Activated naive CD4-positive, alpha-beta T cell treated with anti-CD3 and anti-CD28 coated beads for 36 hours (primary cell): Measurements from ENCODE around the gene ZNF3. TPM values are rescaled to one million over a fixed set of nuclear protein-coding genes. Genes with fewer than 3 reads are reported as not detected.
A peak's percentile ranks its signal among the peaks of the same experiment; 100 is the strongest.

Experiments
- CTCF ChIA-PET: fragments of 350-600 bp; sonication (Branson Sonifier 250); formaldehyde crosslinking; loops from one replicate; lab custom pipeline; 2021; ENCODE audit warnings: antibody characterized with exemption; lab: Charles Lee
- DNase-seq: peaks from one replicate; pipeline ENCODE4 v3.0.0-alpha.2; 2020
- H3K27ac Mint-ChIP-seq: one replicate; pipeline ENCODE4 v1.8.0; 2021; ENCODE audit warnings: mild to moderate bottlenecking, mixed read lengths
- H3K27me3 Mint-ChIP-seq: one replicate; pipeline ENCODE4 v1.8.0; 2021; ENCODE audit warnings: low read depth, mixed read lengths
- H3K36me3 Mint-ChIP-seq: one replicate; pipeline ENCODE4 v1.8.0; 2021; ENCODE audit warnings: low read depth, mixed read lengths
- H3K4me1 Mint-ChIP-seq: one replicate; pipeline ENCODE4 v1.8.0; 2021; ENCODE audit warnings: low read depth, mixed read lengths
- H3K4me3 Mint-ChIP-seq: one replicate; pipeline ENCODE4 v1.8.0; 2021; ENCODE audit warnings: mild to moderate bottlenecking, moderate library complexity, mixed read lengths
- H3K9me3 Mint-ChIP-seq: one replicate; pipeline ENCODE4 v1.8.0; 2021; ENCODE audit warnings: mixed read lengths
- intact Hi-C: fragments of 100-400 bp; cut with micrococcal nuclease; formaldehyde crosslinking; loops from one replicate; pipeline ENCODE4 v1.15.1; 2023
- total RNA-seq, 2 experiments: library from RNA; stranded (reverse); gene quantifications; one replicate each; pipeline ENCODE4 v1.2.3, GENCODE V29; 2021

Gene ZNF3
- total RNA-seq, 2 experiments from 2014 or later = 13.1 to 14.0 TPM

DNA sequence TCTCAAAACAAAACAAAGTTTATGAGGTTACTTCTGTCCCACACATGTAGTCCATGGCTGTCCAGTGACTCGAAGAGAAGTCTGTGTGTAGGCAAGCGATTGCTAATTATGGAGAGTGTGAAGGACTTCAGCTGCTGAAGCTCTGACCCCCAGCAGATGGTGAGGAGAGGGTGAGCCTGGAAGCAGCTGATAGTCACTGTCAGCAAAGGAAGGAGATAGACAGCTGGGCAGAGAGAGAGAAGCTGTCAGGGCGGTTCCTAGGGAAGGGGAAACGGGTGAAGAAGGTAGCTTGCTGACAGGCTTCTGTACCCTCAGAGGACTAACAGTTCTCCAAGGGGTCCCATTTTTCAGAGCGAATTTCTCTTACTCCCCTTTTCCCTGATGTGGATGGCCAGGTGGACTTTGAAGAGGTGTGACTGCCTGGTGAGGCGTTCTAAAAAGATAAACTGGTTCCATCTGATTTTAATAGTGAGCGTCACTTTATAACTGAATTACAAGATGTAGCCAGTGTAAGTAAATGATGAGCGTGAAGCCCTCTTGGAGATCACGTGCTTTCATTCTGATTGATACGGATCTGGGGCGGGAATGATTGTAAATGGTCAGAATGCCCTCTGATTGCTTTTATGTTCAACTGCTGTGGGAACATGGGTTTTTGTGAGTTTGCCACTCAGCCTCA lies 19.9 kb downstream of the ZNF3 start:
- CTCF ChIA-PET = interaction anchor here (1.0 kb wide), 1 partner anchor 12 kb away, joined by 3 read pairs; the partner anchor contains the start of gene ZSCAN21
- Mint-ChIP-seq H3K36me3 (peaks cover 23% of the 10 kb centered on the region), H3K4me3 (no peak overlapping the region)

DNA sequence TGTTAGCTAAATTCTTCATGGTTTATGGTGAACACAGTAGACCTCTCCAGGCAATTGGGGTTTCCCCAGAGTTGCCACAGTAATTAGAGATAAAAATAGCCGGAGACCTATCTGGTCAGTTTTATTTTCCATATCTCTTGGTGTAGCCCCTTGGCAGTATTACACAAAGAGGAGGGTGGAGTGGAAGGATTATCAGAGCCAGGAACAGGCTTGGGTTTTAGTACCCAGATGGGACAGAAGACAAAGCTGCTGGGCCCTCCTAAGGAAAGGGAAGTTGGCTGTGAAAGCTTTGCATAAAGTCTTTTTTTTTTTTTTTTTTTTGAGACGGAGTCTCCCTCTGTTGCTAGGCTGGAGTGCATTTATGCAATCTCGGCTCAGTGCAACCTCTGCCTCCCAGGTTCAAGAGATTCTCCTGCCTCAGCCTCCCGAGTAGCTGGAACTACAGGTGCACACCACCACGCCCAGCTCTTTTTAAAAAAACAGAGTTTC lies 22.2 kb downstream of the ZNF3 start:
- H3K27ac Mint-ChIP-seq = no peak overlapping the region
- CTCF ChIA-PET = no interaction called here
- H3K36me3 Mint-ChIP-seq = peaks cover 17% of the 10 kb centered on the region
- no peaks in the 10 kb centered on the region for H3K4me1 Mint-ChIP-seq
- DNase-seq = no peak
- no peaks in the 10 kb centered on the region for H3K9me3 Mint-ChIP-seq
- intact Hi-C loops = no loop called here
- H3K27me3 Mint-ChIP-seq = no peaks in the 10 kb centered on the region
- no peak overlapping the region for H3K4me3 Mint-ChIP-seq

More for the DNA sequence above, 19.9 kb downstream of the ZNF3 start:
- H3K27me3 Mint-ChIP-seq = no peaks in the 10 kb centered on the region
- DNase-seq = no peak
- H3K4me1 Mint-ChIP-seq = no peaks in the 10 kb centered on the region
- H3K27ac Mint-ChIP-seq = no peak overlapping the region
- intact Hi-C loops = no loop called here
- no peaks in the 10 kb centered on the region for H3K9me3 Mint-ChIP-seq

DNA sequence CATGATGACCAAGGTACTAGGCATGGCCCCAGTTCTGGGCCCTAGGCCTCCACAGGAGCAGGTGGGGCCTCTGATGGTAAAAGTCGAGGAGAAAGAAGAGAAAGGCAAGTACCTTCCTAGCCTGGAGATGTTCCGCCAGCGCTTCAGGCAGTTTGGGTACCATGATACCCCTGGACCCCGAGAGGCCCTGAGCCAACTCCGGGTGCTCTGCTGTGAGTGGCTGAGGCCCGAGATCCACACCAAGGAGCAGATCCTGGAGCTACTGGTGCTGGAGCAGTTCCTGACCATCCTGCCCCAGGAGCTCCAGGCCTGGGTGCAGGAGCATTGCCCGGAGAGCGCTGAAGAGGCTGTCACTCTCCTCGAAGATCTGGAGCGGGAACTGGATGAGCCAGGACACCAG lies 24.5 kb downstream of the ZNF3 start:
- no peaks in the 10 kb centered on the region for H3K27me3 Mint-ChIP-seq
- no peak for DNase-seq
- H3K4me3 Mint-ChIP-seq = no peak overlapping the region
- H3K36me3 Mint-ChIP-seq = peaks cover 7% of the 10 kb centered on the region
- no peaks in the 10 kb centered on the region for H3K9me3 Mint-ChIP-seq
- CTCF ChIA-PET = interaction anchor here (1.0 kb wide), 1 partner anchor 22 kb away, joined by 3 read pairs; no protein-coding TSS in a partner anchor
- no peaks in the 10 kb centered on the region for H3K4me1 Mint-ChIP-seq
- intact Hi-C loops = no loop called here
- no peak overlapping the region for H3K27ac Mint-ChIP-seq

DNA sequence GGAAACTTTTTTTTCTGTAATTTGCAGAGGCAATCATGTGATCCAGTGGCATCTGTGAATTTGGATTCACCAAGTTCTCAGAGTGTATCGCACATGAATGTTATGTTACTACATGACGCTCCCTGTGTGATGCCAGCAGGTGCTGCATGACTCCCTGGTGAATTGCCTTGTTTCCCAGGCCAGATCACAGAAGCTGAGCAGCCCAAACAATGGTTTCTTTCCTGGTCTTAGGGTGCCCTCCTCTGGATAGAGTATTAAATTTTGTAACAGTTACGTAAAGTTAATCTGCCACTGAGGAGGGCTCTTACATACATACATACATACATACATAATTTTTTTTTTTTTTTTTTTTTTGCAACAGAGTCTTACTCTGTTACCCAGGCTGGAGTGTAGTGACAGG lies 28.3 kb downstream of the ZNF3 start:
- CTCF ChIA-PET = interaction anchor here (0.7 to 3.2 kb wide), 9 partner anchors 17 to 145 kb away, joined by 3 to 19 read pairs (median 7); no protein-coding TSS in a partner anchor
- intact Hi-C loops = loop anchor here (1.0 kb wide), 1 partner anchor 59 kb away; no protein-coding TSS in a partner anchor
- Mint-ChIP-seq H3K36me3 (peaks cover 6% of the 10 kb centered on the region), H3K9me3 (no peaks in the 10 kb centered on the region), H3K4me1 (peaks cover 16% of the 10 kb centered on the region), H3K27me3 (no peaks in the 10 kb centered on the region), H3K4me3 (no peak overlapping the region), H3K27ac (no peak overlapping the region)
- peak; percentile 56 for DNase-seq

DNA sequence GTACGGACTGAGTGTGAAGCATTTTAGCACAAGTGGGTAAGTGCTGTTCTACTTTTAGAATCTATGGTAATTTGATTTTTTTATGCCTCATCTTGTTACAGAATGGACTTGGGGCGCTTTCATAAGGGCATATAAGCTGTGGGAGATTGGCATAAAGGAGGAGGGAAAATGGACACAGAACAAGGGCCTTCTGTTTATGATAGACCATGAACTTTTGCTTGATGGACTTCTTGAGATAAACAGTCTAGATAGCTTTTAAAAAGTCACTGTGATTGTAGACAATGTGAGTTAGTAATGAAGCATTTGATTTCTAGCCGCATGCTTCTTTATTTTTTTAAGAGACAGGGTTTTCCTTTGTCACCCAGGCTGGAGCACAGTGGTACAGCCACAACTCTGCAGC lies 29.9 kb downstream of the ZNF3 start:
- Mint-ChIP-seq H3K4me3 (no peak overlapping the region), H3K4me1 (peaks cover 16% of the 10 kb centered on the region), H3K36me3 (no peaks in the 10 kb centered on the region), H3K27me3 (no peaks in the 10 kb centered on the region), H3K27ac (no peak overlapping the region), H3K9me3 (no peaks in the 10 kb centered on the region)
- DNase-seq = no peak
- intact Hi-C loops = no loop called here
- CTCF ChIA-PET = interaction anchor here (0.8 to 3.2 kb wide), 11 partner anchors 19 to 138 kb away, joined by 3 to 19 read pairs (median 4); no protein-coding TSS in a partner anchor

DNA sequence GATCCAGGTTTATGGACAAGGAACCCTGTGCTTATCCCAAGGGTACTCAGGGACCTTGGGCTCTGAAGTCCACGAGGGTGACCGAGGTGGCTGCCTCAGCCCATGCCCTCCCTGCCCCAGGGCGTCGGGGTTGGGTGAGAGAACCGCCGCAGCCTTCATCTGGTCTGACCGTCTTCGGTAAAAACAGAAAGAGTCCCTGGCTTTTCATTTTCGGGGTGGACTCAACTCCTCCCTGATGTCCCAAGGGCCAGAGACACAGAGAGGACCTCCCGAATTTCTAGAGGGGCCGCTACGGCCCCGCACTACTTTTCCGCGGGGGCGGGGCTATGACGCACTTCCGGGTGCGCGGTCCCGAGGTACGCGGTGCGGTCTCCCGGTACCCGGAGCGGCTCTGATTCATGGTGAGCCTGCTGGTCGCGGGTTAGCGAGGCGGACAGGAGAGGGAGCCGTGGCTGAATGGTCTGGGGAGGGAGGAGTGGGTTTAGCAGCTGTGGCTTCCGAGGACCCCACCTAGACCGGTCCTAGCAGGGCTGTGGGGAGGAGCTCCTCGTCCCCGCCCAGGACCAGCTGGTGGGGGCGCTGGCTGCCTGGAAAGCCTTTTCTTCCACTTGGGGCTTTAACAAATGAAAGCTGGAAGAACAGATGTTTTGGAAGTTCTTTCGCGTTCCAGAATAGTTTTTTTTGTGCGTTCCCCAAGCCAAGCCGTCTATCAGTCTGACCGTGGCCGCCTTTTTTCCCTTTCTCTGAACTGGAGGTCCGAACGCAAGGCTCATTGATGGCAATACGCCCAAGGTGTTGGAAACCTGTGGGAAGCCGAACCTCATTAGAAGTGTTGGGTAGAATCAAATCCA lies 31.9 kb downstream of the ZNF3 start, which contains the start of gene ZSCAN21:
ZSCAN21 (plus strand) TSS at position 334 of the 851 bp plus-strand sequence. CDS start 7,233 bp downstream, outside the sequence.
- peak; percentile 85 for DNase-seq
- intact Hi-C loops = loop anchor here (1.0 to 2.0 kb wide), 5 partner anchors 29 to 131 kb away; partner anchors contain the start of genes MBLAC1, TRIM4 and ZNF3
- Mint-ChIP-seq H3K4me1 (peaks cover 17% of the 10 kb centered on the region), H3K27ac (peak within 1 kb of the TSS; percentile 91), H3K27me3 (no peaks in the 10 kb centered on the region), H3K36me3 (no peaks in the 10 kb centered on the region), H3K4me3 (peak within 1 kb of the TSS; percentile 85), H3K9me3 (no peaks in the 10 kb centered on the region)
- CTCF ChIA-PET = interaction anchor here (0.5 to 1.2 kb wide), 7 partner anchors 9 to 240 kb away, joined by 3 to 10 read pairs (median 4); partner anchors contain the start of gene TRIM4

DNA sequence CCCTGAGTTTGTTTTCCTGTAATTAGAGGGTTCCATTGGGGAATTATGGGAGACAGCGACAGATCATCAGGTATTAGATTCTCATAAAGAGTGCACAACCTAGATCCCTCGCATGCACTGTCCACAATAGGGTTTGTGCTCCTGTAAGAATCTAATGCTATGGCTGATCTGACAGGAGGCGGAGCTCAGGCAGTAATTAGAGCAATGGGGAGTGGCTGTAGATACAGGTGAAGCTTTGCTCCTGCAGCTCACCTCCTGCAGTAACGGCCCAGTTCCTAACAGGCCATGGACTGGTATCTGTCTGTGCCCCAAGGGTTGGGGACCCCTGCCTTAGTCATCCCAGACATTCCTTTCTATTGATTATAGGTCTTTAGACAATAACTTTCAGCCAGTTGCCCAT lies 32.8 kb downstream of the ZNF3 start:
- peak overlapping the region; percentile 91 for H3K27ac Mint-ChIP-seq
- peak overlapping the region; percentile 85 for H3K4me3 Mint-ChIP-seq
- H3K4me1 Mint-ChIP-seq = peaks cover 18% of the 10 kb centered on the region
- intact Hi-C loops = loop anchor here (1.0 to 2.0 kb wide), 5 partner anchors 28 to 130 kb away; partner anchors contain the start of genes MBLAC1, TRIM4 and ZNF3
- CTCF ChIA-PET = no interaction called here
- H3K9me3 Mint-ChIP-seq = no peaks in the 10 kb centered on the region
- no peak for DNase-seq
- H3K27me3 Mint-ChIP-seq = no peaks in the 10 kb centered on the region
- no peaks in the 10 kb centered on the region for H3K36me3 Mint-ChIP-seq

DNA sequence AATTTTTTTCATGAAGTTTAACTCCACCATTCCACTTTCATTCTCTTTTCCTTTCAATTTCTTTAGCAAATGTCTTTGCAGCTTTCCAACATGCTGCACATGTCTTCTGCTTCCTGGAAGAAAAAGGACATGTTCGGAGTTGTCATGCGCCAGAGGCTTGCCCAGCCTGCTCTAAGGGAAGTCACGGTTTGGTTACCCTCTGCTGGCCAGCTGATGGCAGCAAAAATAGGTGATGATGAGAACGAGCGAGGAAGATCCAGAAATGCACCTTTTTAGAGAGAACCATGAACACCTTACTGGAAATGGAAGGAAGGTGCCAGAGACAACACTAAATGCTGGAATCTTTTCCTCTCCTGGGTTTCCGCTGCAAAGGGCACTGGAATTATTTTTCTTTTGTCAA lies 36.8 kb downstream of the ZNF3 start:
- H3K4me3 Mint-ChIP-seq = no peak overlapping the region
- intact Hi-C loops = no loop called here
- CTCF ChIA-PET = interaction anchor here (0.6 to 0.7 kb wide), 2 partner anchors 24 to 377 kb away, joined by 3 read pairs; no protein-coding TSS in a partner anchor
- peak; percentile 42 for DNase-seq
- H3K4me1 Mint-ChIP-seq = peaks cover 17% of the 10 kb centered on the region
- H3K36me3 Mint-ChIP-seq = no peaks in the 10 kb centered on the region
- H3K9me3 Mint-ChIP-seq = no peaks in the 10 kb centered on the region
- no peaks in the 10 kb centered on the region for H3K27me3 Mint-ChIP-seq
- H3K27ac Mint-ChIP-seq = no peak overlapping the region

DNA sequence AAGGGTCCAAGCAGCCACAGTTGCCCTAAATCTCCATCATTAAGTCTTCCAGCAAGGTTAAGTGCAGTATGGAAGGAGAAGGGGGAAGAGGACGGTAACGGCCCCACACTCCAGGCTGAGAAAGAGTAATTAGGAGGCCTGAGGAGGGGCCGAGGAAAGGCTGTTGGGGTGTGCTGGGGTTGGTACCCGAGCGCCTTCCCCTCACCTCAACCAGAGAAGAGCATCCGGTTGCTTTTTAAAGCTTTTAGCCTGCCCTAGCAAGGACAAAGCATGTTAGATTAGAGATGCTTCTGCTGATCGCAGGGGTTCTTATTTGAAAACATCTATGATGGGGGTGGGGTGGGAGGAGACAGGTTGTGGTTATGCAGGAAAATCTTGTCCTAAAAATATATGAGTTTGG lies 40.9 kb downstream of the ZNF3 start:
- no peak overlapping the region for H3K27ac Mint-ChIP-seq
- no peak for DNase-seq
- no peak overlapping the region for H3K4me3 Mint-ChIP-seq
- no peaks in the 10 kb centered on the region for H3K27me3 Mint-ChIP-seq
- H3K4me1 Mint-ChIP-seq = peaks cover 17% of the 10 kb centered on the region
- H3K36me3 Mint-ChIP-seq = peaks cover 6% of the 10 kb centered on the region
- CTCF ChIA-PET = interaction anchor here (0.6 to 0.7 kb wide), 2 partner anchors 9 to 50 kb away, joined by 3 to 10 read pairs; partner anchors contain the start of gene ZSCAN21
- H3K9me3 Mint-ChIP-seq = no peaks in the 10 kb centered on the region
- intact Hi-C loops = loop anchor here (1.0 kb wide), 1 partner anchor 17 kb away; no protein-coding TSS in a partner anchor

DNA sequence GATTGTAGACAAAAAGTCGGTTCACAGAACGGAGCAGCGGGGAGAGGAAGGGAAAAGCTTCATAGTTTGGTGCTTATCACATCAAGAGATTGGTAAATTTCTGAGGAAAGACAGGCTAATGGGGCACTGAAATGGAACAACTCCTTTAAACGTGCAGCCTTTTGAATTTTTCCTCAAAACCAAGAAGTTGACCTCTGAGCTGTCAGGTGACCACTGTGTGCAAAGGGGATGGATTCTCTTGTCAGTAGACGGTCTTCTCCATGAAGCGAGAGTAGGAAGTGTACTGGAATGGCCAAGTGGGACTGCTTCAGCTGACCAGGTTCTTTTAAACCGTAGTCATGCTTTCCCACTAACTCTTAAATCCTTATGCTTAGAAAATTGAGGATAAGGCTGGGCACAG lies 43.2 kb downstream of the ZNF3 start:
- Mint-ChIP-seq H3K9me3 (no peaks in the 10 kb centered on the region), H3K4me1 (peaks cover 14% of the 10 kb centered on the region), H3K36me3 (peaks cover 14% of the 10 kb centered on the region), H3K27me3 (no peaks in the 10 kb centered on the region), H3K4me3 (no peak overlapping the region), H3K27ac (no peak overlapping the region)
- intact Hi-C loops = no loop called here
- CTCF ChIA-PET = no interaction called here
- DNase-seq = no peak

DNA sequence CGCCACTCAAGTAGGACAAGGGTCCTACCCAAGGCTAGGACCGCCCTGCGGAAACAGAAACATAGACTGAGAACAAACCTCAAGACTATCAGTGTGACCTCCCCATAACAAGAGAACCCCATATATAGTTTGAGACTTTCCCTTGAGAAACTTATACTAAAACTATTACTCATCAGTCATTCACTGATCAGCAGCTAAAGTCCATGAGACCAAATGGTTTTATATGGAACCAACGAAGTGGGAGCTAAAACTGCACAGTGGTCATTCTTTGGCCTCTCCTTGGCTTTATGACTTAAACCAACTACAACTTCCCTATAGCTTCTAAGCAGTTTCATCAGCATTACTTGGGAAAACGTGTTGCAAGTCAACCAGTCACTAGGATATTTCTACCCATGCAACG lies 45.6 kb downstream of the ZNF3 start:
- intact Hi-C loops = no loop called here
- no peak for DNase-seq
- Mint-ChIP-seq H3K36me3 (peaks cover 26% of the 10 kb centered on the region), H3K4me1 (peaks cover 10% of the 10 kb centered on the region), H3K4me3 (no peak overlapping the region), H3K9me3 (no peaks in the 10 kb centered on the region), H3K27ac (no peak overlapping the region), H3K27me3 (no peaks in the 10 kb centered on the region)
- CTCF ChIA-PET = interaction anchor here (0.6 kb wide), 1 partner anchor 412 kb away, joined by 3 read pairs; no protein-coding TSS in a partner anchor
